Kidney (tissue), 14 donors: Measurements from ENCODE around the gene MAML3. TPM values are rescaled to one million over a fixed set of nuclear protein-coding genes. Genes with fewer than 3 reads are reported as not detected.

ENCODE experiments used
- DNase-seq, 5 donors: peaks; one replicate each; pipeline ENCODE4 v3.0.0-alpha.2; 2013 to 2020
- FAIRE-seq: peaks from 2 replicates; lab custom pipeline; 2012; peaks lifted over from hg19 to GRCh38; lab: Jason Lieb, UNC
- H3K27ac ChIP-seq, 2 donors: one replicate each; pipeline ENCODE4 v1.7.0; 2013; ENCODE audit warnings: low read depth in 2 of 2, low read length in 2 of 2, inconsistent platforms in 1 of 2
- H3K27me3 ChIP-seq: one replicate; pipeline ENCODE4 v1.7.1; 2013; ENCODE audit warnings: low read length, inconsistent platforms; ENCODE audit not compliant: control insufficient read depth, insufficient read depth
- H3K36me3 ChIP-seq, 3 donors: one replicate each; pipeline versions ENCODE4 v1.7.0 to v1.7.1; 2013; ENCODE audit warnings: low read length in 3 of 3, control low read depth in 1 of 3, inconsistent platforms in 1 of 3; ENCODE audit not compliant: insufficient read depth in 3 of 3, control insufficient read depth in 2 of 3
- H3K4me1 ChIP-seq, 3 donors: one replicate each; pipeline versions ENCODE4 v1.7.0 to v1.7.1; 2013; ENCODE audit warnings: low read length in 3 of 3, inconsistent platforms in 1 of 3, low read depth in 1 of 3; ENCODE audit not compliant: control insufficient read depth in 2 of 3, insufficient read depth in 2 of 3
- H3K4me3 ChIP-seq, 3 donors: one replicate each; pipeline versions ENCODE4 v1.7.0 to v1.8.1; 2013; ENCODE audit warnings: low read length in 3 of 3, control low read depth in 1 of 3, inconsistent platforms in 1 of 3
- H3K9ac ChIP-seq, 3 donors: one replicate each; pipeline versions ENCODE4 v1.7.0 to v1.7.1; 2013; ENCODE audit warnings: low read length in 3 of 3, control low read depth in 1 of 3, inconsistent platforms in 1 of 3
- H3K9me3 ChIP-seq, 3 donors: one replicate each; pipeline versions ENCODE4 v1.7.0 to v1.7.1; 2013; ENCODE audit warnings: low read length in 3 of 3, control low read depth in 1 of 3, inconsistent platforms in 1 of 3; ENCODE audit not compliant: control insufficient read depth in 2 of 3, insufficient read depth in 1 of 3
- intact Hi-C: fragments of 100-400 bp; cut with DNase I; formaldehyde crosslinking; loops from one replicate; pipeline ENCODE4 v1.11.1; 2022
- polyA plus RNA-seq: library from polyadenylated mRNA; stranded (reverse); fragments of 350-450 nt; fragmentation: Illumina TruSeq; extraction: RNeasy Lipid Tissue Mini Kit (QIAGEN cat#74804); gene quantifications from one replicate; pipeline ENCODE4 v1.2.3, GENCODE V29; 2014; ENCODE audit warnings: low read depth, low replicate concordance; ENCODE audit not compliant: insufficient read depth
- total RNA-seq: library from RNA; stranded (reverse); fragmentation: NEBNext Ultra II Directional; extraction: Animal tissue kit (Norgen Biotek cat#: 25700); gene quantifications from one replicate; pipeline ENCODE4 v1.2.1, GENCODE V29; 2021
- TF ChIP-seq, protein P1 (sequence below): IDR thresholded peaks from 3 replicates; pipeline ENCODE4 v1.5.1; 2012; ENCODE audit warnings: mild to moderate bottlenecking, moderate library complexity, borderline replicate concordance; ENCODE audit not compliant: insufficient read depth; ENCODE audit errors: extremely low read depth
- donor health status: control.
- donor health status: control.
- donor health status: control.
- donor health status: control.
- donor health status: control.
- donor health status: DM: yes; HTN: yes; CAD: no.
- donor health status: Normal renal cell carcinoma (clear cell type).

The MAML3 gene
- total and polyA plus RNA-seq, 2 donors from 2014 or later, result 1.4 to 10.4 TPM

DNA sequence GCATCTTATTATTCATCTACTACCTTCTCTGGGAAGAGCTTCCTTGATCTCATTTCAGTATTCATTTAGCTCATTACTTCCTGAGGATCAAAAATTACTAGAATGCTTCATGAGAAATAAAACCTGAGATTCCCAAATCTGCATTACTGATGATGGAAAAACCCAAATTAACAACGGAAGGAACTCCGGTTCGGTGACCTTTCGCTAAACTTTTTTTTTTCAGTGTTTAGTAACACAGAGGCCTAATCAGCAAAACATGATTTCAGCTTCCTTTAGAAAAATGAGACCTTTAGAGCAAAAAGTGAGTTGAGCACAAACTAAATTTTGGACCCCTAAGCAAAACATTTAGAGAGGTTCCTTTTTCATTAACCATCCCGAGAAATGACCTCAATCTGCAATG lies 229.2 kb downstream of the MAML3 start:
- TF ChIP-seq, protein P1, sequence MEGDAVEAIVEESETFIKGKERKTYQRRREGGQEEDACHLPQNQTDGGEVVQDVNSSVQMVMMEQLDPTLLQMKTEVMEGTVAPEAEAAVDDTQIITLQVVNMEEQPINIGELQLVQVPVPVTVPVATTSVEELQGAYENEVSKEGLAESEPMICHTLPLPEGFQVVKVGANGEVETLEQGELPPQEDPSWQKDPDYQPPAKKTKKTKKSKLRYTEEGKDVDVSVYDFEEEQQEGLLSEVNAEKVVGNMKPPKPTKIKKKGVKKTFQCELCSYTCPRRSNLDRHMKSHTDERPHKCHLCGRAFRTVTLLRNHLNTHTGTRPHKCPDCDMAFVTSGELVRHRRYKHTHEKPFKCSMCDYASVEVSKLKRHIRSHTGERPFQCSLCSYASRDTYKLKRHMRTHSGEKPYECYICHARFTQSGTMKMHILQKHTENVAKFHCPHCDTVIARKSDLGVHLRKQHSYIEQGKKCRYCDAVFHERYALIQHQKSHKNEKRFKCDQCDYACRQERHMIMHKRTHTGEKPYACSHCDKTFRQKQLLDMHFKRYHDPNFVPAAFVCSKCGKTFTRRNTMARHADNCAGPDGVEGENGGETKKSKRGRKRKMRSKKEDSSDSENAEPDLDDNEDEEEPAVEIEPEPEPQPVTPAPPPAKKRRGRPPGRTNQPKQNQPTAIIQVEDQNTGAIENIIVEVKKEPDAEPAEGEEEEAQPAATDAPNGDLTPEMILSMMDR, result no peak
- intact Hi-C loops, result no loop called here
- Histone ChIP-seq H3K9ac (no peak overlapping the region), H3K4me1 (peaks cover 0 to 26% (median 17%) of the 10 kb centered on the region in 3 donors), H3K36me3 (no peaks in the 10 kb centered on the region), H3K4me3 (no peak overlapping the region), H3K27ac (no peak overlapping the region), H3K27me3 (no peaks in the 10 kb centered on the region), H3K9me3 (no peaks in the 10 kb centered on the region)
- no peak for DNase-seq
- FAIRE-seq, result no peak

DNA sequence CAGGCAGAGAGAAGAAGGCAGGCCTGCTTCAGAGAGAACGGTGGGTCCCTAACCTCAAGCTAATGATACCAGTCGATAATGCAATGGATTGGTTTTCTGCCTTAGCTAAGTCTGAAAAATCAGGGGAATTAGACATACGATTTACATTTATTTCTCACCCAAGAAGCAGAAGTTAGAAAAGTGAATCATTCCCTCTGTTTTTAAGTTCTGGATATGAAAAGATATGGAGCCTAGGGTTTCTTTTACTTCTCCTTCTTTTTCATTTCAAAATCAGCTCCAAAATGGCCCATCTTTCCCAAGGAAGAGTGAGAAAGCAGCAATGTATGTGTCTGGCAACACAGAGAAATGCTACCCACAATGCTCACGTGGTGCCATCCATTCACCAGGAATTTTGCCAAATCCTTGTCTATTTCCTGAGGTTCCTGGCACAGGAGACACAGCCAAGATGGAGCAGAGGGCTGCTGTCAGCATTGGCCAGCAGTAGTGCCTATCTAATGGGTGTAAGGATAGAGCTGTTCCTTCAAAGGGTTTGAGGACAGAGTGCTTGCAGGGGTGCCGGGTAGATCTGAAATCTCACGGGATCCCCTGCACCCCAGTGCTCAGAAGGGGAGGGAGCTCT lies 231.5 kb downstream of the MAML3 start:
- FAIRE-seq (no peak), DNase-seq (no peak)
- Histone ChIP-seq H3K27me3 (no peaks in the 10 kb centered on the region), H3K9me3 (no peaks in the 10 kb centered on the region), H3K9ac (no peak overlapping the region), H3K4me3 (no peak overlapping the region), H3K36me3 (no peaks in the 10 kb centered on the region), H3K27ac (no peak overlapping the region), H3K4me1 (peaks cover 9 to 34% (median 32%) of the 10 kb centered on the region in 3 donors)
- TF ChIP-seq, protein P1, result no peak
- intact Hi-C loops, result no loop called here

DNA sequence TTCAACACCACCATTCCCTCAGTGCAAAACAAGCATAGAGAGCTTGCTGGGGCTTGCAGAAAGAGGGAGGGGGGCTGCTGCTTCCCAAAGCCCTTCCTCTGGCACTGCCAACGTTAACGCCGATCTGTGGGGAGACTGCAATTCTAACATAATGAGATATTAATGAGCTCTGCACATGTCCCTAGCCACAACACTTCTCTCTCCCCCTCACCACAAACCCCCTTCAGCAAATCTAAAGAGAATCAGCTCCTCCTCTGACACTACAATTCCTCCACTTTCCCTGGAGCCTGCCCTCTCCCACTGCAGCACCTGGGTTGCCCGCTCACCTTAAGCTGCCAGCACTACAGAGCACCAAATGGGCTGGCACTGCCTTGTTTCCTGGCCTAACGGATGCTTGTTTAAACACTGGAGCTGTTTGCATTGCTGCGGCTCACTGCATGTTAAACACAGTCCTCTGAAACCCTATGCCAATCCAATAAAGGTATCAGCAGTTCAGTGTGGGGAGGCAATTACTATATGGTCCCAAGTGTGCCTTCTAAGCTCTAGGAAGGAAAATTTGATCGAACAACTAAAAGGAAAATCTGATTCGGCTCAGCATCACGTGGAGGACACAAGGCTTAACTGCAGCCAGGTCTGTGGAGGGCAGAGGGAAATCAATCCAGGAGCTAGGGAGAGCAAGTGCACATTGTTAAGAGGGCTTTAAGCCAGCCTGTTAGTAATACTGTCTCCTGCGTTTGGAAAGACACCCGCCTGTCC lies 232.4 kb downstream of the MAML3 start:
- Histone ChIP-seq H3K9me3 (no peaks in the 10 kb centered on the region), H3K36me3 (no peaks in the 10 kb centered on the region), H3K4me3 (no peak overlapping the region), H3K9ac (no peak overlapping the region), H3K27ac (no peak overlapping the region), H3K27me3 (no peaks in the 10 kb centered on the region), H3K4me1 (peaks cover 9 to 34% (median 32%) of the 10 kb centered on the region in 3 donors)
- TF ChIP-seq, protein P1, result no peak
- intact Hi-C loops, result no loop called here
- no peak for FAIRE-seq
- peak in 4 of 5 donors; percentile 59 to 76 (median 66) for DNase-seq
